K562 (cell line): ENCODE measurements around the gene CAPN10. TPM values are rescaled to one million over a fixed set of nuclear protein-coding genes. Genes with fewer than 3 reads are reported as not detected.

ENCODE experiments used
- ATF4 ChIP-seq: fragments of 450-650 bp; formaldehyde crosslinking; IDR thresholded peaks from 2 replicates; pipeline ENCODE4 v1.4.0; 2022; ENCODE audit warnings: mild to moderate bottlenecking, moderate library complexity
- BRD4 ChIP-seq: fragments of 200-600 bp; sonication (generic); IDR thresholded peaks from 2 replicates; pipeline ENCODE4 v1.6.1; 2017; ENCODE audit warnings: inconsistent platforms
- ERF ChIP-seq: fragments of 450-650 bp; formaldehyde crosslinking; IDR thresholded peaks from 2 replicates; pipeline ENCODE4 v1.4.0; 2020; ENCODE audit warnings: mild to moderate bottlenecking, mixed read lengths
- GMEB1 ChIP-seq: fragments of 250-450 bp; sonication (Bioruptor Pico); IDR thresholded peaks from 2 replicates; pipeline ENCODE4 v1.4.0; 2020; ENCODE audit warnings: mild to moderate bottlenecking
- HMGN3 ChIP-seq: IDR thresholded peaks from 2 replicates; pipeline ENCODE4 v1.6.1; 2011; ENCODE audit warnings: borderline replicate concordance, low read depth, mild to moderate bottlenecking, mixed read lengths, low read length; ENCODE audit not compliant: insufficient read length; ENCODE audit errors: extremely low read depth
- HSF4 ChIP-seq: fragments of 250-450 bp; sonication (Bioruptor Pico); IDR thresholded peaks from 2 replicates; pipeline ENCODE4 v2.1.2; 2022; ENCODE audit warnings: mild to moderate bottlenecking, moderate library complexity, borderline replicate concordance
- MTA2 ChIP-seq: fragments of 450-650 bp; IDR thresholded peaks from 2 replicates; pipeline ENCODE4 v1.6.1; 2016; ENCODE audit warnings: low read depth
- NELFE ChIP-seq: IDR thresholded peaks from 2 replicates; pipeline ENCODE4 v1.6.1; 2011; ENCODE audit warnings: mild to moderate bottlenecking; ENCODE audit not compliant: insufficient read depth, insufficient read length
- OTX1 ChIP-seq: fragments of 450-650 bp; formaldehyde crosslinking; IDR thresholded peaks from 2 replicates; pipeline ENCODE4 v1.4.0; 2022; ENCODE audit warnings: mild to moderate bottlenecking
- PATZ1 ChIP-seq: fragments of 250-450 bp; sonication (Bioruptor Pico); IDR thresholded peaks from 2 replicates; pipeline ENCODE4 v1.5.0; 2020; ENCODE audit warnings: mild to moderate bottlenecking, borderline replicate concordance
- PCBP1 ChIP-seq: fragments of 200-400 bp; formaldehyde crosslinking; IDR thresholded peaks from 2 replicates; pipeline ENCODE4 v1.6.1; 2018; ENCODE audit warnings: mild to moderate bottlenecking, low read depth, low read length; ENCODE audit not compliant: poor library complexity, severe bottlenecking
- RAD21 ChIP-seq, 2 experiments: fragments of 250-450 bp in 1 of 2; fragments of 450-650 bp in 1 of 2; sonication (Bioruptor Pico) in 1 of 2; formaldehyde crosslinking in 1 of 2; IDR thresholded peaks in 1 of 2; conservative IDR thresholded peaks in 1 of 2; 2 replicates each; pipeline versions ENCODE4 v1.4.0 to v1.8.0; 2020 to 2022; ENCODE audit warnings: mild to moderate bottlenecking in 2 of 2, moderate library complexity in 1 of 2
- SREBF2 ChIP-seq: sonication (generic); formaldehyde crosslinking; IDR thresholded peaks from 2 replicates; pipeline ENCODE4 v1.4.0; 2020; ENCODE audit warnings: mild to moderate bottlenecking, missing genetic modification reagents
- UBTF ChIP-seq, 2 experiments: IDR thresholded peaks; 2 replicates each; pipeline ENCODE4 v1.6.1; 2012; ENCODE audit warnings: improper control_type of control experiment in 2 of 2, low read depth in 2 of 2, low read length in 2 of 2, borderline replicate concordance in 1 of 2
- ZBTB8A ChIP-seq: fragments of 450-650 bp; IDR thresholded peaks from 2 replicates; pipeline ENCODE4 v1.6.1; 2018; ENCODE audit warnings: mild to moderate bottlenecking, moderate library complexity; ENCODE audit not compliant: partially characterized antibody
- ZNF165 ChIP-seq: fragments of 250-450 bp; sonication (Bioruptor Pico); IDR thresholded peaks from 2 replicates; pipeline ENCODE4 v1.4.0; 2020; ENCODE audit warnings: borderline replicate concordance
- ZNF175 ChIP-seq: fragments of 200-800 bp; sonication (Bioruptor generic); IDR thresholded peaks from 2 replicates; pipeline ENCODE4 v1.6.1; 2016; ENCODE audit warnings: low read depth, mild to moderate bottlenecking, missing genetic modification characterization, missing compliant biosample characterization
- ZNF280B ChIP-seq: fragments of 250-450 bp; sonication (Bioruptor Pico); IDR thresholded peaks from 2 replicates; pipeline ENCODE4 v1.5.1; 2021; ENCODE audit warnings: mild to moderate bottlenecking
- polyA plus RNA-seq, 8 experiments: library from polyadenylated mRNA; depleted of rRNA in 4 of 8; stranded (reverse) in 5 of 8; unstranded in 3 of 8; fragments of >200 nt; fragmentation: Nextera tagmentation in 2 of 8; fragmentation: Illumina TruSeq in 1 of 8; extraction: Ambion mirVana in 2 of 8; extraction: Trizol in 1 of 8; gene quantifications; 2 replicates each; pipeline versions ENCODE4 v1.2.1 to v1.2.3, GENCODE V29; 2011 to 2014; ENCODE audit warnings: inconsistent platforms in 1 of 8, missing spikeins in 1 of 8
- total RNA-seq, 7 experiments: library from RNA; depleted of rRNA in 6 of 7; stranded (reverse); fragments of >200 nt in 6 of 7; fragmentation: Illumina TruSeq in 2 of 7; extraction: Trizol in 2 of 7; gene quantifications; 2 replicates each; pipeline versions ENCODE4 v1.2.1 to v1.2.3, GENCODE V29; 2011 to 2021; ENCODE audit warnings: low replicate concordance in 1 of 7

Gene CAPN10
- total and polyA plus RNA-seq, 9 of the 15 experiments (the other 6 are each of a cell fraction or from before 2014, with no cell fraction given), result 0.08 to 26.1 (median 8.4) TPM

- no peak for TF ChIP-seq NELFE
- TF ChIP-seq HMGN3, result peak; percentile 76
- no peak for TF ChIP-seq ZNF165 (CRISPR knock-in tag)
- TF ChIP-seq BRD4, result peak; percentile 79
- no peak for TF ChIP-seq ZBTB8A
- no peak for TF ChIP-seq HSF4 (CRISPR knock-in tag)
- peak; percentile 37; the same call in 1 of the 2 replicates for TF ChIP-seq ERF (CRISPR knock-in tag)
- no peak for TF ChIP-seq ZNF175 (CRISPR knock-in tag)
- TF ChIP-seq PCBP1, result peak; percentile 27
- TF ChIP-seq GMEB1 (CRISPR knock-in tag), result peak; percentile 89
- TF ChIP-seq UBTF (IDR thresholded peaks at IDR 0.05; ENCODE audit: borderline replicate concordance in 1 of 2, low read depth in 2 of 2, low read length in 2 of 2), result no peak
- TF ChIP-seq SREBF2, result no peak
- TF ChIP-seq RAD21 (CRISPR knock-in tag; conservative IDR thresholded peaks at IDR 0.05 in 1 of 2, IDR thresholded peaks at IDR 0.05 in 1 of 2), result no peak
- TF ChIP-seq OTX1 (CRISPR knock-in tag), result no peak
- no peak for TF ChIP-seq MTA2
- no peak for TF ChIP-seq ATF4 (CRISPR knock-in tag)
- TF ChIP-seq PATZ1 (CRISPR knock-in tag), result no peak
- TF ChIP-seq ZNF280B (CRISPR knock-in tag), result no peak
These were observed 25.8 kb upstream of the CAPN10 start (continued) for GRCh38 chr2:240560480-240561324.
